ENCODE results near the gene HCFC2.
A peak's percentile ranks its signal among the peaks of the same experiment; 100 is the strongest.

The HCFC2 gene

DNA sequence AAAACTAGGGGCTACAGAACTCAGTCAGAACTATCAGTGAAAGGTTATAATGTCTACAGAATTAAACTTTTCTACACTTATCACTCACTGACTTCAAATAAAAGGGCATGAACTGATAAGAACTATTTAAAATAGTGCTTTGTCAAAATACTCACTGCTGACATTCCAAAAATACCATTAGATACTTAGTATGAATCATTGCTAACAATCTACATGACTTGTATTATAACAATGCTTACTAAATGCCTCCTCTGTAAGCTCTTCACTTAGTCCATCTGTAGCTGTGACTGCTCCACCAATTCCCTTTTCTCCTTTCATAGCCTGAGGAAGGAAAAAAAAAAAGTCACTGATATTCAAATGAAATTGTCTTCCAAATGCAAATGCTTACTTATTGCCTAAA is 56.7 kb downstream of the HCFC2 start:
- no peak for DNase-seq (ENCODE audit: low read depth in 2 of 2)

DNA sequence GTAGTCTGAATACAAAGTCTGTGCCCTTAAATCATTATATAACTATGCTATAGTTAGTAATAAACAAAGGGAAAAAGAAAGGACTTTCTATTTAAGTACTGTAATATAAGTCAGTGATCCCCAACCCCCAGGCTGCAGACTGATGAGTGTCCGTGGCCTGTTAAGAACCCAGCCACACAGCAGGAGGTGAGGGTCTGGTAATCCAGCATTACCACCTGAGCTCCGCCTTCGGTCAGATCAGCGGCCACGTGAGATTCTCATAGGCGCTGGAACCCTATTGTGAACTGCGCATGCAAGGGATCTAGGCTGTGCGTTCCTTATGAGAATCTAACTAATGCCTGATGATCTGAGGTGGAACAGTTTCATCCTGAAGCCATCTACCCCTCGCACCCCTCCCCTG is 58.0 kb downstream of the HCFC2 start:
- no peak for DNase-seq (ENCODE audit: low read depth in 2 of 2)

DNA sequence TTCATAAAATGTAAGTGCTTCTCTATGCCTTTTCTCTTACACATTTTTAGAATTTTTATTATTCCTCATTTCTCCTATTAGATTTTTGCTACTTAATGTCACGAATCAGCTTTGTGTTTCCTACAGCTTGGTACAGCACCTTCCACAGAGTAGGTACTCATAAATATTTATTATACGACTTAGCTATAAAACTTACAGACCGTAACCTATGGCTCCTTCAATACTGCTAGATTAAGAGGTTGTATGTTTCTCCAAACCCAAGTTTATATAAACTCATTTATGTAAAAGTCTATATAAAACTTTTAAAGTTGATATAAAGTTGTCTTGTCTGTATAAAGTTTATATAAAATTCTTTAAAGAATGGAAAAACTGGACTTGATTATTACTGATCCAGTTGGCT is 62.2 kb downstream of the HCFC2 start:
- no peak for DNase-seq (ENCODE audit: low read depth in 2 of 2)

GRCh38 chr12:104130760-104131159 is 66.4 kb downstream of the HCFC2 start:
- no peak for DNase-seq (ENCODE audit: low read depth in 2 of 2)

DNA sequence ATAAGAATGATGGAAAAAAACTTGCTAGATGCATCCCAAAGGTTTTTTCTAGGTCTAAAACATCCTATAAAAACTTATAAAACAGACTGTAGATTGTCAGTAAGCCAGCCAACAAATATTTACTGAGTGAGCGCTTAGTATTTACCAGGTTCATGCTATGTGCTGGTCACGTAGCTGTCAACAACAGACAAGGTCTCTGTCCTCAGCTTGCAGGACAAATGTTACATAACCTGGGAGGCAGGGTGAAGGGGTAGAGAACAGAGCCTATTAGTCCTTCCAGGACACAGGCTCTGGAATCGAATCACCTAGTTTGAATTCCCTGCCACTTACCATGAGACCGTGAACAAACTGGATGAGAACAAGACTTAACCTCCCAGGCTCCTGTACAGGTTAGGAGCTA is 67.3 kb downstream of the HCFC2 start:
- no peak for DNase-seq (ENCODE audit: low read depth in 2 of 2)

DNA sequence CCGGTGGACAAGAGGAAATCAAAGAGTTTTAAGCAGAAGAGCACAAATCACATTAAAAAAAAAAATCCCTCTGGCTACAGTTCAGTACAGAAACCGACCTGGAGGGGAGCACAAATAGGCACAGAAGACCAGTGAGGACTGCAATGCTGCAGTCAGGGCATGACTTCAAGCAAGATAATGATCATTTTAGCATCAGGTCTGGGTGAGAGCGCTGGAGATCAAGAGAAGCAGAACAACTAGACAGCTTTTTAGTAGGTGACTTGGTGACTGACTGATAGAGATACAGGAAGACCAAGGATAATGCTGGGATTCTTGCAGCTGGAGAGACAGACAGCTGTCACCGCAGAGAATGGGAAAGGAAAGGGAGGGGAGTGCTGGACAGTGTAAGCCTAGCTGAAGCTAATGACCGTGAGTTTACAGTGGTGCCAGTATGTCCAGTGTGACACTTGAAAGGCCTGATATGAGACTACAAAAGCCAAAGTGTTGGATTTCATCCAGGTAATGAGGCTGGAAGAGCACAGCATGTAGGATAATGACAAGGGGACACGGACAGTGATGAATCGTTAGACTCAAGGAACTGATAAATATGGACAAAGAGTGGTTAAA is 68.1 kb downstream of the HCFC2 start:
- DNase-seq (ENCODE audit: low read depth in 2 of 2) = no peak

- DNase-seq (ENCODE audit: low read depth in 2 of 2) = no peak
These were observed 69.0 kb downstream of the HCFC2 start for GRCh38 chr12:104133321-104133720.

DNA sequence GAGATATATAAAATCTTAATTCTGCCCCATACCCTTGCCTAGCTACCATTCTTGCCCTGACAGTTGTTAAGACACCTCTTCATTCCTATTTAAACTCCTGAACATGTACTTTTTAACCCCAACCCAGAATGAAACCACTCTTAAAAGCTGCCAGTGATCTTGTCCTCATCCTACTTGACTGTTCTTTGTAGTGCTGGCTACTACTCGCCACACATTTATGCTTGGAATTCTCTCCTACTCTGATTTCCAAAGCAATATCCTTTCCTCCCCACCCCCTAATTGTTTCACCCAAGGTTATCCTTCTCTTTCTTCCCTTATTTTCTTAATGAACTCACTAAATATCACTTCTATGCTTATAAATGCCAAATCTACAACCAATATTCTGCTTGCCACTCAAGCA is 69.5 kb downstream of the HCFC2 start:
- DNase-seq (ENCODE audit: low read depth in 2 of 2) = no peak

GRCh38 chr12:104134882-104135281 is 70.6 kb downstream of the HCFC2 start:
- DNase-seq (ENCODE audit: low read depth in 2 of 2) = no peak

GRCh38 chr12:104136577-104136976 is 72.2 kb downstream of the HCFC2 start:
- no peak for DNase-seq (ENCODE audit: low read depth in 2 of 2)

DNA sequence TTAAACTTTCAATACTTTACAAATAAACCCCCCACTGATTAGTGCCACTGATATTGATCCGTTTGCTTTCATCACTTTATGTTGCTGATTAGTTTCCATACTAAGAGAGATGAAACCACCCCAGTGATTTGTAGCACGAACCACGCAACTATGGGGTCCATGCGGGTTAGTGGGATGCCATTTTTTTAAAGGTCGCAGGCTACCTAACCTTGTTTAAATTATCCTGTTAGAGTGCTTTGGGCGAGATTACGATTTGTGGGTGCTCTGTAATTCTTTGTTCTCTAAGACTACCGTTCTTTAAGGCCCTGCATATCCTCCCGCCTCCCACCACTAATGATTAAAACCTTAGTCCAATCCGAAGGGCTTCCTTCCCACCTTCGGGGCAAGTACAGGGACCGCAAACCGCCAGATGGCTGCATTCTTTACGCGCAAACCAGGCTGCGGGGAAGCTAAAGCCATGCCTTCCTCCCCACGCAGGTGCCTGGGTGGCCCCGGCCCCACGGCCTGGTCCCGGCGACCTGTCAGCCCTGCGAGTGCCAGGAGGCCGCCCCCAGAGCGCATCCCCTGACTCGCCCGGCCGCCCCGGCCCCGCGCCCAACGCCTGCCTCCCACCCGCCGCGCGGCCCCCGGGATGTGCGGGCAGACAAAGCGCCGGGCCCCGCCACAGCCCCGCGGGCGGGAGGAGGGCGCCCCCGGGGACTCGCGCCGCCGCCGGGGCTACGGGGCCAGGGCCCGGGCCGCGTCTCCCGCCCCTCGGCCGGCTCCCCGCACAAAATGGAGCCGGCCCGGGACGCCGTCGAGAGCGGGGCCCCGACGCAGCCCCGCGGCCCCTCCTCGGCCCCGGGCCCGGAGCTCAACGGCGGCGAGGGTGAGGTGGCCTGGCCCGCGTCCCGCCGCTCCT is 72.9 kb downstream of the HCFC2 start:
- peak; percentile 20 to 22 for DNase-seq (ENCODE audit: low read depth in 2 of 2)

GRCh38 chr12:104137902-104138796 is 73.8 kb downstream of the HCFC2 start, which contains the start of gene NFYB:
NFYB (minus strand) TSS chr12:104138210; CDS start chr12:104135453, 2,757 bp downstream.
- DNase-seq (ENCODE audit: low read depth in 2 of 2) = peak; percentile 81 to 87

DNA sequence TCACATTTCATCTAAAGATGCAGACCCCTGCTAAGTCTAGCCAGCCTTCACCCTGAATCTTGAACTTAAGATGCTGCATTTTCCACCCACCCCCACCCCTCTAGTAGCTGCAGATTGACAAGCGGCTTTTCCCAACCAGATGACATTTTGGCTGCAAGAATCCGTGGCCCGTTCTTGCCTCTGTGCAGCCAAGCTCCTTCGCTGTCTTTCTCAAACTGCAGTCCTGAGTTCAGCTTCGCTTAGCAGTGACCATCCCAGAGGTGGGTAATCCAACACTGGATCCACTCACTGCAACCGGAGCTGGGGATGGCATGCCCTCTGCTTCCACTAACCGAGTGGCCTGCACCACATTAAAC is 74.4 kb downstream of the HCFC2 start:
- no peak for DNase-seq (ENCODE audit: low read depth in 2 of 2)

GRCh38 chr12:104142543-104142942 is 78.2 kb downstream of the HCFC2 start:
- no peak for DNase-seq (ENCODE audit: low read depth in 2 of 2)

DNA sequence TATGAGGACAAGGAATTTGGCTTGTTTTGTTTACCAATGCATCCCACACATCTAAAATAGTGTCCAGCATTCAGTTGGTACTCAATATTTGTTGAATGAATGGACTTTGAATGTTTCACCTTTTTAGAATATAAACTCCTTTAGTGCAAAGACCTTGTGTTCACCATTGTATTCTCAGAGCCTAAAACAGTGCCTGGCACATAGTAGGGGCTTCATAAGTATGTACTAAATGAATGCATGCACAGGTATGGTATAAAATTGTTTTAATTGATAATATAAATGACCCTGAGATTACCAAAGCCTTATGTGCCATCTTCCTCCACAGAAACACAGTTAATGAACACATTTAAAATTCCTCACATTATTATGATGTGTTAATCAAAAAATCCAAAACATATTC is 78.7 kb downstream of the HCFC2 start:
- no peak for DNase-seq (ENCODE audit: low read depth in 2 of 2)

- DNase-seq (ENCODE audit: low read depth in 2 of 2) = no peak
These were observed 79.6 kb downstream of the HCFC2 start for GRCh38 chr12:104143918-104144317.

GRCh38 chr12:104147346-104147745 is 83.0 kb downstream of the HCFC2 start:
- DNase-seq (ENCODE audit: low read depth in 2 of 2) = no peak

DNA sequence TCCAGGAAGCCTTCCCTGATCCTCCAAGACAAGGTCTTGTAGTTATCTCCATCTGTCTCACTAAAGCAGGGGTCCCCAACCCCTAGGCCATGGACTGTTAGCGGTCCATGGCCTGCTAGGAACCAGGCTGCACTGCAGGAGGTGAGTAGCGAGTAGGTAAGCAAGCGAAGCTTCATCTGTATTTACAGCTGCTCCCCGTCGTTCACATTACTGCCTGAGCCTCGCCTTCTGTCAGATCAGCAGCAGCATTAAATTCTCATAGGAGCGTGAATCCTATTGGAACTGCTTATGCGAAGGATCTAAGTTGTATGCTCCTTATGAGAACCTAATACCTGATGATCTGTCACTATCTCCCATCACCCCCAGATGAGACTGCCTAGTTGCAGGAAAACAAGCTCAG is 86.1 kb downstream of the HCFC2 start:
- no peak for DNase-seq (ENCODE audit: low read depth in 2 of 2)

- DNase-seq (ENCODE audit: low read depth in 2 of 2) = no peak
These were observed 88.4 kb downstream of the HCFC2 start for GRCh38 chr12:104152685-104153241.

DNA sequence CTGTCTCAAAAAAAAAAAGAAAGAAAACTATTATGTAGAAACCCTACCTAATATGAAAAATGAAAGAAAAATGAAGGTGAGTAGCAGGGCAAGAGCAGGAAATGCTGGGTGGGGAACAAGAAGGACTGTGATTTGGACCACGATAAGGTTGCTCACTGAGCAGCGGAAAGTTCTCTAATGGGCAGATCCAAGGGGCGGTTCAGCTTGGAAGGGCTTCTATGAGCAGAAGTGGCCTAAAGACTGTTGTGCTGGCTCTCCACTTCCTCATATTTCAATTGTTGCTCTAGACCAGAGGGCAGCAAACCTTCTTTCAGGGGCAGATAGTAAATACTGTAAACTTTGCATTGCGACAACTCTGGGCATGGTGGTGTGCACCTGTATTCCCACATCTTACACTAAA is 90.0 kb downstream of the HCFC2 start:
- DNase-seq (ENCODE audit: low read depth in 2 of 2) = no peak

DNA sequence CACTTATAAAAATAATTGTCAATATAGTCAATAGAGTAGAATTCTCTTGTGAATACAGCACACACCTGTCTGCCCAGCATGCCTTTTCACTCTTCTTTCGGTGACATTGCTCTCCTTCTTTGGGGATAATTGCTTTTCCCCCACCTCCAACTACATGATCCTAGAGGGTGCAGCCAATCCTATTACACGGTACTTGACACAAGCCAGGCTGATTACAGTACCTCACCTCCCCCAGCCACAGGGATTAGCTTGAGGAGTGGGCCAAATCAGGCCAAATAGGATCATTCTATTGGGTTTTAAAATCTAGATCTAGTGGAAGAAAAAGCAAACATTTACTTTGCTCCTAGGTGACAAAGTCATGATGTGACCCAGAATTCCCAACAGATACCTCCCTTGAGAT is 90.5 kb downstream of the HCFC2 start:
- DNase-seq (ENCODE audit: low read depth in 2 of 2) = no peak

Measured in stimulated activated CD8-positive, alpha-beta memory T cell treated with anti-CD3 and anti-CD28 coated beads, Interleukin-15, amount 100 ng/mL, for 48 hours (primary cell).